HG02852 (cell line): Measurements from ENCODE around the gene RANBP10.
"Not testable (repeated sequence)": the region's sequence is repeated elsewhere in the genome, so short reads cannot be mapped to it uniquely, and the experiment has no call there.

Experiments
- ATAC-seq: cut with Tn5 transposase; IDR thresholded peaks from one replicate; pipeline ENCODE4 v1.9.1; 2021; ENCODE audit warnings: mild to moderate bottlenecking, moderate library complexity; ENCODE audit not compliant: unreplicated experiment

The RANBP10 gene

GRCh38 chr16:67719048-67719777 is 87.1 kb downstream of the RANBP10 start, which contains the start of gene GFOD2:
Gene GFOD2, minus strand, starts transcription at chr16:67719316. Its CDS starts 33,601 bp downstream, at chr16:67685715.
- ATAC-seq = peak; percentile 77

- ATAC-seq = peak; percentile 20
These were observed 87.7 kb downstream of the RANBP10 start for GRCh38 chr16:67718668-67719047.

GRCh38 chr16:67716097-67716496 is 90.3 kb downstream of the RANBP10 start:
- ATAC-seq = no peak

GRCh38 chr16:67714522-67714921 is 91.8 kb downstream of the RANBP10 start:
- ATAC-seq = no peak

GRCh38 chr16:67713647-67714273 is 92.6 kb downstream of the RANBP10 start:
- ATAC-seq = no peak

- ATAC-seq = no peak
These were observed 95.8 kb downstream of the RANBP10 start for GRCh38 chr16:67710607-67711006.

- no peak for ATAC-seq
These were observed 97.3 kb downstream of the RANBP10 start for GRCh38 chr16:67709050-67709449.

- ATAC-seq = no peak
These were observed 98.0 kb downstream of the RANBP10 start for GRCh38 chr16:67708368-67708771.

GRCh38 chr16:67707790-67708189 is 98.6 kb downstream of the RANBP10 start:
- no peak for ATAC-seq

GRCh38 chr16:67707210-67707609 is 99.2 kb downstream of the RANBP10 start:
- ATAC-seq = no peak

GRCh38 chr16:67704110-67704509 is 102.2 kb downstream of the RANBP10 start:
- no peak for ATAC-seq

- no peak for ATAC-seq
These were observed 102.7 kb downstream of the RANBP10 start for GRCh38 chr16:67703626-67704025.

- no peak for ATAC-seq
These were observed 104.2 kb downstream of the RANBP10 start for GRCh38 chr16:67702130-67702529.

- no peak for ATAC-seq
These were observed 104.9 kb downstream of the RANBP10 start for GRCh38 chr16:67701420-67701819.

GRCh38 chr16:67699265-67699664 is 107.1 kb downstream of the RANBP10 start:
- ATAC-seq = no peak

- ATAC-seq = no peak
These were observed 108.8 kb downstream of the RANBP10 start for GRCh38 chr16:67697422-67698185.

- no peak for ATAC-seq
These were observed 111.7 kb downstream of the RANBP10 start for GRCh38 chr16:67694611-67695010.

GRCh38 chr16:67693517-67694285 is 112.7 kb downstream of the RANBP10 start:
- ATAC-seq = not testable (repeated sequence)

GRCh38 chr16:67685388-67686112 is 120.8 kb downstream of the RANBP10 start:
- no peak for ATAC-seq

GRCh38 chr16:67683767-67684166 is 122.6 kb downstream of the RANBP10 start:
- ATAC-seq = no peak
